Occipital lobe (tissue), 2 donors: ENCODE results near the gene GALNT15. TPM values are rescaled to one million over a fixed set of nuclear protein-coding genes. Genes with fewer than 3 reads are reported as not detected.

ENCODE experiments used
- DNase-seq: peaks from one replicate; lab custom pipeline; 2025; lab: John Stamatoyannopoulos, UW
- total RNA-seq: library from RNA; depleted of rRNA; stranded (reverse); fragments of >200 nt; gene quantifications from one replicate; pipeline ENCODE4 v1.2.3, GENCODE V29; 2014

The GALNT15 gene, protein sequence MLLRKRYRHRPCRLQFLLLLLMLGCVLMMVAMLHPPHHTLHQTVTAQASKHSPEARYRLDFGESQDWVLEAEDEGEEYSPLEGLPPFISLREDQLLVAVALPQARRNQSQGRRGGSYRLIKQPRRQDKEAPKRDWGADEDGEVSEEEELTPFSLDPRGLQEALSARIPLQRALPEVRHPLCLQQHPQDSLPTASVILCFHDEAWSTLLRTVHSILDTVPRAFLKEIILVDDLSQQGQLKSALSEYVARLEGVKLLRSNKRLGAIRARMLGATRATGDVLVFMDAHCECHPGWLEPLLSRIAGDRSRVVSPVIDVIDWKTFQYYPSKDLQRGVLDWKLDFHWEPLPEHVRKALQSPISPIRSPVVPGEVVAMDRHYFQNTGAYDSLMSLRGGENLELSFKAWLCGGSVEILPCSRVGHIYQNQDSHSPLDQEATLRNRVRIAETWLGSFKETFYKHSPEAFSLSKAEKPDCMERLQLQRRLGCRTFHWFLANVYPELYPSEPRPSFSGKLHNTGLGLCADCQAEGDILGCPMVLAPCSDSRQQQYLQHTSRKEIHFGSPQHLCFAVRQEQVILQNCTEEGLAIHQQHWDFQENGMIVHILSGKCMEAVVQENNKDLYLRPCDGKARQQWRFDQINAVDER
- total RNA-seq: 2.0 TPM

GRCh38 chr3:16174389-16174788 lies at the start of gene GALNT15:
Gene GALNT15 (plus strand): TSS chr3:16174680. CDS start chr3:16175152, 472 bp downstream.
- peak; percentile 82 for DNase-seq

- no peak for DNase-seq
Measured at GRCh38 chr3:16126634-16127033, 47.8 kb upstream of the GALNT15 start.

DNA sequence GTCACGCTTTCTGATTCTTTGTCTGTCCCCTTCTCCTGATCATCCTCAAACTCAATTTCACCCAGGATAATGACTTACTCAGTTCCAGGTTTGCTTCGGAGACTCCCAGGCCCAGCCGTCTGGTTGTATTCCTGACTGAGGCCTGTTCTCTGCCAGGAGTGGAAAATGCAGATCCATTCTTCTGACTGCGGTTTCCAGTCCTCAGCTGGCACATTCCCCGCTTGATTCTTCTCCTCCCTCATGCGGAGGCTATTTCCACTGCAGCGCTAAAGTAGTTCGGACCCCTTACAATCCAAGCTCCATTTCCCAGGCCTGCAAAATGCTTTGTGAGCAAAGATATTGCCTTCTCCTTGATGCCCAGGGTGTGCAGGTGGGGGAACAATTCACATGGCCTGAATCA lies 47.2 kb upstream of the GALNT15 start:
- no peak for DNase-seq

- DNase-seq: no peak
Measured at GRCh38 chr3:16130066-16130465, 44.4 kb upstream of the GALNT15 start.

GRCh38 chr3:16132190-16132589 lies 42.3 kb upstream of the GALNT15 start:
- no peak for DNase-seq

- peak; percentile 44 for DNase-seq
Measured at GRCh38 chr3:16132928-16133327, 41.6 kb upstream of the GALNT15 start.

DNA sequence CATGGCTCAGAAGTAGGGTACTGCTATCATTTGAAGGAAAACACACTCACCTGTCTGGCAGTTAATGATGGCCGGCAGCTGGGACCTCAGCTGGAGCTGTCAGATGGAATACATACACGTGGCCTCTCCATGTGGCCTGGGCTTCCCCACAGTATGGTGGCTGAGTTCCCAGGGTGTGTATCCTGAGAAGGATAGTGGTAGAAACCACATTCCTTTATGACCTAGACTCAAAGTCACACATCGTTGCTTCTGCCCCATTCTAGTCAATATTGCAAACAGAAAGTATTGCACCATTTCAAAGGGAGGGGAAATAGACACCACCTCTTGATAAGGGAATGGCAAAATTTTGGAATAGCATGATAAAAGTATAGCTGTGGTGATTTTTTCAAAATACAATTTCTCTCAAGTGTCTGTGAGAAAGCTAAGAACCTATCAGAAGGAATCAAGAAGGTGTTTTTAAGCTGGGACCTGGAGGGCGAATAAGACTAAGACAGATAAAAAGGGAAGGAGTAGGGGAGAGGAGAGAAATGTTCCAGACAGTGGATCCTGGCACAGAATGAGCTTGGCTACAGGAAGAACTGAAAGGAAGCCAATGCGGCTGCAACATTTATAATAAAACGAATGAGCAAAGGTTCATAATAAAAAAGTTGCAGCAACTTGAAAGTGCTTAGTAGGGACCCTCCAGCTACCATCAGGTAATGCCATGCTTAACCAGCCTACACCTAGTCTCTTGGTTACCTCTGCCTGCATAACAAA lies 40.1 kb upstream of the GALNT15 start:
- DNase-seq: no peak

- DNase-seq: no peak
Measured at GRCh38 chr3:16136055-16136454, 38.4 kb upstream of the GALNT15 start.

- no peak for DNase-seq
Measured at GRCh38 chr3:16137044-16137443, 37.4 kb upstream of the GALNT15 start.

DNA sequence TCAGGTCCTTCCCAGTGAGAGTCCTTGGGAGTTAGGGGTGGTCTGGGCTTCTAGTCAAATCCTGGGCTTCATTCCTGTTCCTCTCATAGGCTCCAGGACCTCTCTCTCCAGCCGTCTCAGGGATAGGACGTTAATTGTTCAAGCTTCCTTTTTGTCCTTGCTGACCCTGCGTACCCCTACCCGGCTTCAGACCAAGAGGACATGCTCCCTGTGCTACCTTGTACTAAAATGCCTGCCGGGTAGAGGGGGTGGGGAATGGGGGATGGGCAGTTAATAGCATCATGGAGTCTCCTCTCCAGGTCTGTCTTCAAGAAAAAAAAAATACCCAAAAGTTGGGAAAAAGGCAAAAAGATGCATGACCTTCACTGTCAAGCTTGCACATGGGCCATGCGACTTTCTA lies 36.5 kb upstream of the GALNT15 start:
- no peak for DNase-seq

GRCh38 chr3:16140116-16140893 lies 34.2 kb upstream of the GALNT15 start:
- no peak for DNase-seq

- DNase-seq: no peak
Measured at GRCh38 chr3:16140894-16141285, 33.6 kb upstream of the GALNT15 start.

GRCh38 chr3:16142350-16143025 lies 32.0 kb upstream of the GALNT15 start:
- no peak for DNase-seq

GRCh38 chr3:16143861-16144447 lies 30.5 kb upstream of the GALNT15 start:
- no peak for DNase-seq

- no peak for DNase-seq
Measured at GRCh38 chr3:16145176-16145575, 29.3 kb upstream of the GALNT15 start.

- DNase-seq: no peak
Measured at GRCh38 chr3:16146015-16146730, 28.3 kb upstream of the GALNT15 start.

DNA sequence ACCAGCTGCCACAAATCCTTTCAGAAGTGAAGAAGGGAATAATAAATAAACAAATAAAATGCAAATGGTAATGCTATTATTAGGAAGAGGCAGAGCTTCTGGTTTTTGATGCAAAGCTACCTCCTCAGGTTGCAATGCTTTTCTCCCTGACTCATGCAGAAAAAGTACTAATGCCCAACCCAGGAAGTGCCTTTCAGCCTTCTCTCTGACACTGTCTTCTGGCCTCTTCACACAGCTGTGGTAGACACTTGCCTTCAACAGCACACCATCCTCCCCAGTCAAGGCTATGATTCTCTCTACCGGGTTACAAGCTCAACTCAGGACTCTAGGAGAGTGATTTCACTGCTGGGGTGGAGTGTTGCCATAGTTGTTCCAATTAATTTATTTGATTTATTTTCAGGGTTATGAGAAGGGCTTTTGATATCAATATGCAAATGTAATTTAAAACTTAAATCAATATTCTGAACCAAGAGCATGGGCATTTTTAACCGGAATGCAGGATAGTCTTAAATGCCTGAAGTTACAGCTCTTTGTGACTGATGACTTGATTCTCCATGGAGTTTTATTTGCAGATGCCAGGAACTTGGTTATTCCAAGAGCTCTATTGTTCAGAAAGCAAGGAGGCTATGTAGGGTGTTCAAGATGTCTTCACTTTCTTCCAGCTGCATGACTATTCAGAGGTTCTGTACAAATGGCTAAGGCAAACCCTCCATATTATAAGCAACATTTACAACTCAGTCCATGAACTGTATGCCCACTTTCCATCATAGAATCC lies 27.1 kb upstream of the GALNT15 start:
- no peak for DNase-seq

DNA sequence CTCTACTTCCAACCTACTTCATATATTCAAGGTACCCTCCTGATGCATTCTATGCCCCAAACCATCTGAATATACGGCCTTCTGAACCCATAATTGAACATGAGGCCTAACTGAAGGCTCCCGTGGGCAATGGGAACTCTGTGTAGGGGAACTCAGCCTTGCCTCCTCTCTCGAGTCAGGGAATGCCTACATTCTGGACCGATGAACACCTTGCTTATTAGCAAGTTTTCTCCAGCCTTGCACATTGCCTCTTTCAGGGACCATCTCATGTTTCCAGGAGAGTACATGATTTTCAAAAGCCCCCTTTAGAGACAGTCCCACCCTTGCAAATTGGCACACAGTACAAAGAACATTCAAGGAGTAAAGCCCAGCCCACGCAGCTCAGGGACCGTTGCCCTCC lies 26.3 kb upstream of the GALNT15 start:
- DNase-seq: no peak

DNA sequence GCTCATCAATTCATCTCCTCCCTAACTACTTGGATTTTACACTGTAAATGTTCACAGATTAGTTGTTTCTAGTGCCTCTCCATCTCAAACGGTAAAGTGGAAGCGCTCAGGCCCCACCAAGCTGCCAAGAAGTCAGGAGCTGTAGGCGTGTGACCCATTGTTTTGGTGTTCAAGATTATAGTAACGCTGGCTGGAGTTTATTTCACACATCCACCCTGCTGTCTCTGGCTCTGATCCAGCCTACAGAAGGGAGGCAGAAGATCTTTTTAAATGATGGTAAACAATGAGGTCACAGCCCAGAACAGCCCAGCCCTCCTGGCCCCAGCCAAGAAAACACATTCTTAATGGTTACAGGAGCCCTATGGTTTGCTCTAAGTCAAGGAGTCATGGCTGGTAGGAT lies 25.7 kb upstream of the GALNT15 start:
- DNase-seq: no peak
